ENCODE measurements around the gene WDR13.

- TF ChIP-seq CTCF (IDR thresholded peaks at IDR 0.05) (no peak), POLR2A (IDR thresholded peaks at IDR 0.05) (no peak)
Measured at GRCh38 chrX:48578661-48579128, 18.6 kb upstream of the WDR13 start.
